Lung (tissue), 12 donors: ENCODE data around the gene TEX51. TPM values are rescaled to one million over a fixed set of nuclear protein-coding genes. Genes with fewer than 3 reads are reported as not detected.

Experiments
- ATAC-seq: fragments of 200-7000 bp; cut with Tn5 transposase; one replicate; pipeline ENCODE4 v1.9.1; 2020; ENCODE audit warnings: moderate number of reproducible peaks; ENCODE audit not compliant: insufficient read depth, low FRiP score
- DNase-seq, 3 donors: peaks; one replicate each; pipeline ENCODE4 v3.0.0-alpha.2; 2013 to 2017
- H3K27ac ChIP-seq, 2 donors: one replicate each; pipeline ENCODE4 v1.5.1; 2013; ENCODE audit warnings: mild to moderate bottlenecking in 2 of 2, moderate library complexity in 2 of 2, control low read depth in 1 of 2, inconsistent platforms in 1 of 2, low read depth in 1 of 2, low read length in 1 of 2
- H3K27me3 ChIP-seq, 3 donors: one replicate each; pipeline ENCODE4 v1.5.1; 2013; ENCODE audit warnings: low read length in 2 of 3; ENCODE audit not compliant: control insufficient read depth in 3 of 3, insufficient read depth in 3 of 3
- H3K36me3 ChIP-seq, 4 donors: one replicate each; pipeline ENCODE4 v1.5.1; 2013; ENCODE audit warnings: low read length in 4 of 4, mild to moderate bottlenecking in 1 of 4, moderate library complexity in 1 of 4; ENCODE audit not compliant: control insufficient read depth in 4 of 4, insufficient read depth in 4 of 4
- H3K4me1 ChIP-seq, 5 donors: one replicate each; pipeline ENCODE4 v1.5.1; 2013; ENCODE audit warnings: low read length in 5 of 5, mild to moderate bottlenecking in 2 of 5, moderate library complexity in 1 of 5; ENCODE audit not compliant: control insufficient read depth in 5 of 5, insufficient read depth in 5 of 5
- H3K4me3 ChIP-seq: one replicate; pipeline ENCODE4 v1.5.1; 2013; ENCODE audit warnings: mild to moderate bottlenecking, control low read depth, moderate library complexity
- H3K9ac ChIP-seq, 2 donors: one replicate each; pipeline ENCODE4 v1.5.1; 2013; ENCODE audit warnings: low read length in 2 of 2, control low read depth in 1 of 2; ENCODE audit not compliant: insufficient read depth in 1 of 2
- H3K9me3 ChIP-seq, 4 donors: one replicate each; pipeline ENCODE4 v1.5.1; 2013; ENCODE audit warnings: low read length in 3 of 4, mild to moderate bottlenecking in 1 of 4, moderate library complexity in 1 of 4; ENCODE audit not compliant: control insufficient read depth in 4 of 4, insufficient read depth in 3 of 4
- WGBS, 2 donors: extraction: QIAGEN DNeasy Blood & Tissue Kit; methylation state at CpG; one replicate each; pipeline ENCODE4 v1.1.7; 2013; 5-methylcytosine and 5-hydroxymethylcytosine counted together
- polyA plus RNA-seq, 2 donors: library from polyadenylated mRNA; stranded (reverse); fragments of 200-250 nt; gene quantifications; one replicate each; pipeline ENCODE4 v1.2.1, GENCODE V29; 2013
- total RNA-seq, 2 donors: library from RNA; depleted of rRNA in 1 of 2; stranded (reverse); fragments of >200 nt in 1 of 2; gene quantifications; one replicate each; pipeline ENCODE4 v1.2.1, GENCODE V29; 2014 to 2021
- TF ChIP-seq, protein P1 (sequence below): IDR thresholded peaks from 2 replicates; pipeline ENCODE4 v1.5.1; 2012; ENCODE audit warnings: mild to moderate bottlenecking; ENCODE audit errors: control extremely low read depth, extremely low read depth
- donor health status: control.
- donor health status: control.
- donor health status: Bipolar disorder and iron deficiency.
- donor health status: healthy.
- donor health status: DM: yes; HTN: yes; CAD: no.

The TEX51 gene
- total and polyA plus RNA-seq, 4 donors = not detected

DNA sequence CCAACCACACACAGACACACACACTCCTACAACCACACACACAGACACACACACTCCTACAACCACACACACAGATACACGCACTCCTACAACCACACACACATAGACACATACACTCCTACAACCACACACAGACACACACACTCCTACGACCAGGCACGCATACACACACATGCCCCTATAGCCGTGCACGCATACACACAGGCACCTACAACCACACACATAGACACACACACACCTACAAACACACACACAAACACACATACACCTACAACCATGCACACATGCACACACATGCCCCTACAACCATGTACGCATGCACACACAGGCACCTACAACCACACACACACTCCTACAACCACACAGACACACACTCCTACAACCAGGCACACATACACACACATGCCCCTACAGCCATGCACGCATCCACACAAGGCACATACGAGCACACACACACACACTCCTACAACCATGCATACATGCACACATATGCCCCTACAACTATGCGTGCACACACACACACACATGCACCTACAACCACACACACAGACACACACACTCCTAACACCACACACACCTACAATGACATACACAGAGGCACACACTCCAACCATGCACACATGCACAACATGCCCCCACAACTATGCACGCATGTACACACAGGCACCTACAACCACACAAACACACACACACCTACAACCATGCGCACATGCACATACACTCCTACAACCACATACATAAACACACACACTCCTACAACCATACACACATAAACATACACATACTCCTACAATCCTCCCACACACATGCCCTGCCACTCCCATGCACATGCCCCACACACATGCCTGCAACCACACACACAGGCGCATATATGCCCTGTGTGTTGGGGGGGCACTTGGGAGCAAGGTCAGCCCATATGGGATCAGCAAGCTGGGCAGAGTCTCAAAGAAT lies 19.1 kb upstream of the TEX51 start:
- no peak overlapping the region for H3K4me3 ChIP-seq
- no peaks in the 10 kb centered on the region for H3K4me1 ChIP-seq
- no peak overlapping the region for H3K27ac ChIP-seq
- TF ChIP-seq, protein P1, sequence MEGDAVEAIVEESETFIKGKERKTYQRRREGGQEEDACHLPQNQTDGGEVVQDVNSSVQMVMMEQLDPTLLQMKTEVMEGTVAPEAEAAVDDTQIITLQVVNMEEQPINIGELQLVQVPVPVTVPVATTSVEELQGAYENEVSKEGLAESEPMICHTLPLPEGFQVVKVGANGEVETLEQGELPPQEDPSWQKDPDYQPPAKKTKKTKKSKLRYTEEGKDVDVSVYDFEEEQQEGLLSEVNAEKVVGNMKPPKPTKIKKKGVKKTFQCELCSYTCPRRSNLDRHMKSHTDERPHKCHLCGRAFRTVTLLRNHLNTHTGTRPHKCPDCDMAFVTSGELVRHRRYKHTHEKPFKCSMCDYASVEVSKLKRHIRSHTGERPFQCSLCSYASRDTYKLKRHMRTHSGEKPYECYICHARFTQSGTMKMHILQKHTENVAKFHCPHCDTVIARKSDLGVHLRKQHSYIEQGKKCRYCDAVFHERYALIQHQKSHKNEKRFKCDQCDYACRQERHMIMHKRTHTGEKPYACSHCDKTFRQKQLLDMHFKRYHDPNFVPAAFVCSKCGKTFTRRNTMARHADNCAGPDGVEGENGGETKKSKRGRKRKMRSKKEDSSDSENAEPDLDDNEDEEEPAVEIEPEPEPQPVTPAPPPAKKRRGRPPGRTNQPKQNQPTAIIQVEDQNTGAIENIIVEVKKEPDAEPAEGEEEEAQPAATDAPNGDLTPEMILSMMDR = no peak
- H3K36me3 ChIP-seq = no peaks in the 10 kb centered on the region
- H3K9me3 ChIP-seq = peaks cover 0 to 19% (median 4%) of the 10 kb centered on the region in 4 donors
- H3K9ac ChIP-seq = no peak overlapping the region
- ATAC-seq = no peak
- H3K27me3 ChIP-seq = no peaks in the 10 kb centered on the region
- DNase-seq = no peak
- WGBS, 2 donors = 96 to 99% methylated on average over 12 of the region's 12 CpGs

DNA sequence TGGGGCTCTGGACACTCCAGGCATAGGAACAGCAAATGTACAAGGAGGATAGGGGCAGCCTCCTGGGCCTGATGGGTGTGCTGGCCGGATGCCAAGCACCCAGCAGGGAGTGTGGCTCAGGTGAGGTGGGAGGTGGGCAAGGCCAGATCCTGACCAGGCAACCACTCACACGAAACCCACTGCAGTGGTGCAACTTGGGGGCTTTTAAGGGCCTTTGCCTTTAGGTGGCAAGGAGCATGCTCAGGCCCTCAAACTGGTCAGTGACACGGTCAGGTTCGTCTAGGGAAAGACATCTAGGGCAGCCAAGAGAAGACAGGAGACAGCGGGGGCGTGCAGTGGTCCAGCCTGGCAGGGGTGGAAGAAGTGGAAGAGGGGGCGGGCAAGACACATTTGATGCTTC lies 18.4 kb upstream of the TEX51 start:
- H3K9ac ChIP-seq = no peak overlapping the region
- H3K4me3 ChIP-seq = no peak overlapping the region
- TF ChIP-seq, protein P1 = no peak
- H3K27ac ChIP-seq = no peak overlapping the region
- DNase-seq (no peak), ATAC-seq (no peak)
- no peaks in the 10 kb centered on the region for H3K27me3 ChIP-seq
- no peaks in the 10 kb centered on the region for H3K36me3 ChIP-seq
- peaks cover 0 to under 1% (median 0%) of the 10 kb centered on the region in 5 donors for H3K4me1 ChIP-seq
- H3K9me3 ChIP-seq = peaks cover 0 to 16% (median 2%) of the 10 kb centered on the region in 4 donors
- WGBS, 2 donors = 82 to 92% methylated on average over 7 of the region's 7 CpGs

DNA sequence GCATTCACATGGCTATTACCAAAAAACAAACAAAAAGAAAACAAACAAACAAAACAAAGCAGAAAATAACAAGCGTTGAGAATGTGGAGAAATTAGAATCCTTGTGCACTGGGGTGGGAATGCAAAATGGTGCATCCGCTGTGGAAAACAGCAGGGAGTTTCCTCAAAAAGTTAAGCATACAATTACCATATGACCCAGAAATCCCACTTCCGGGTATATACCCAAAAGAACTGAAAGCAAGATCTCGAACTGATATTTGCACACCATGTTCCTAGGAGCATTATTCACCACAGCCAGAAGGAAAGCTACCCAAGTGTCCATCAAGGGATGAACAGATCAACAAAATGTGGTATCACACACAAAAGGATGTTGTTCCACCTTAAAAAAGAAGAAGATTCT lies 17.9 kb upstream of the TEX51 start:
- DNase-seq = no peak
- TF ChIP-seq, protein P1 = no peak
- Histone ChIP-seq H3K9ac (no peak overlapping the region), H3K4me1 (peaks cover 0 to 6% (median 0%) of the 10 kb centered on the region in 5 donors), H3K9me3 (peaks cover 0 to 13% (median under 1%) of the 10 kb centered on the region in 4 donors), H3K4me3 (no peak overlapping the region), H3K36me3 (no peaks in the 10 kb centered on the region), H3K27me3 (no peaks in the 10 kb centered on the region), H3K27ac (no peak overlapping the region)
- no peak for ATAC-seq
- 72 to 74% methylated on average over 4 of the region's 4 CpGs for WGBS, 2 donors
